Spleen (tissue), 7 donors: ENCODE measurements around the gene MYO1D.

Experiments
- POLR2A ChIP-seq, 3 donors: fragments of 450-650 bp; IDR thresholded peaks; one replicate each; pipeline ENCODE4 v1.5.1; 2017; ENCODE audit warnings: antibody characterized with exemption in 3 of 3, mild to moderate bottlenecking in 1 of 3
- POLR2AphosphoS5 ChIP-seq, 3 donors: sonication (generic); formaldehyde crosslinking; IDR thresholded peaks; one replicate each; pipeline ENCODE4 v1.5.1; 2017; ENCODE audit warnings: antibody characterized with exemption in 3 of 3
- TF ChIP-seq, protein P1 (sequence below), 11 experiments: fragments of 200-600 bp in 7 of 11; fragments of 450-650 bp in 4 of 11; sonication (generic) in 4 of 11; IDR thresholded peaks in 8 of 11; conservative IDR thresholded peaks in 3 of 11; 1 replicate in 7 of 11; 2 replicates in 4 of 11; pipeline versions ENCODE4 v1.4.0 to v1.8.0; 2016 to 2021; ENCODE audit warnings: antibody characterized with exemption in 11 of 11, inconsistent platforms in 4 of 11, mild to moderate bottlenecking in 1 of 11
- donor health status: DM: no; HTN: no; CAD: no; lungs with moderate emphysema.
- donor health status: DM: no; HTN: no; CAD: no.
- donor health status: DM: no; HTN: no; CAD: no.

DNA sequence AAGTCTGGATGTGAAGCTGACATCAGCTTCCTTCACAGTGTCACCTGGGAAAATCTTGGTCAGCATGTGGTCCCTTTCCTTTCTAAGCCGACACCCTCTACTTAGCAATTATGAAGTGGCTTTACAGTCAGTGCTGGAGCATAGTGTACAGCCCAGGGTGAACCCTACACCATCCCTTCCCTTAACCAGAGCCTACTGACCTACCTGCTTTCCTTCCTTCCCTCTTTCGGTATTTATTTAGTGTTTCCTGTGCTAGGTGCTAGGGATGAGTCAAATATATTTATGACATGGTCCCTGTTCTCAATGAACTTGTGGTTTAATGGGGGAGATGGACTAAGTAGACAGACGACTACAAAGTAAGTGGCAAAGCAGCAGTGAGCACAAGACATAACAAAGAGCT, 312.6 kb downstream of the MYO1D start:
- TF ChIP-seq, protein P1, sequence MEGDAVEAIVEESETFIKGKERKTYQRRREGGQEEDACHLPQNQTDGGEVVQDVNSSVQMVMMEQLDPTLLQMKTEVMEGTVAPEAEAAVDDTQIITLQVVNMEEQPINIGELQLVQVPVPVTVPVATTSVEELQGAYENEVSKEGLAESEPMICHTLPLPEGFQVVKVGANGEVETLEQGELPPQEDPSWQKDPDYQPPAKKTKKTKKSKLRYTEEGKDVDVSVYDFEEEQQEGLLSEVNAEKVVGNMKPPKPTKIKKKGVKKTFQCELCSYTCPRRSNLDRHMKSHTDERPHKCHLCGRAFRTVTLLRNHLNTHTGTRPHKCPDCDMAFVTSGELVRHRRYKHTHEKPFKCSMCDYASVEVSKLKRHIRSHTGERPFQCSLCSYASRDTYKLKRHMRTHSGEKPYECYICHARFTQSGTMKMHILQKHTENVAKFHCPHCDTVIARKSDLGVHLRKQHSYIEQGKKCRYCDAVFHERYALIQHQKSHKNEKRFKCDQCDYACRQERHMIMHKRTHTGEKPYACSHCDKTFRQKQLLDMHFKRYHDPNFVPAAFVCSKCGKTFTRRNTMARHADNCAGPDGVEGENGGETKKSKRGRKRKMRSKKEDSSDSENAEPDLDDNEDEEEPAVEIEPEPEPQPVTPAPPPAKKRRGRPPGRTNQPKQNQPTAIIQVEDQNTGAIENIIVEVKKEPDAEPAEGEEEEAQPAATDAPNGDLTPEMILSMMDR (IDR thresholded peaks at IDR 0.05 in 8 of 11, conservative IDR thresholded peaks at IDR 0.05 in 3 of 11) = no peak
- TF ChIP-seq POLR2AphosphoS5 (IDR thresholded peaks at IDR 0.05) (no peak), POLR2A (IDR thresholded peaks at IDR 0.05) (no peak)
